GM18873 (cell line): Measurements from ENCODE around the gene OSBPL1A.

Source experiments
- ATAC-seq: cut with Tn5 transposase; IDR thresholded peaks from one replicate; pipeline ENCODE4 v1.9.1; 2021; ENCODE audit warnings: mild to moderate bottlenecking, moderate library complexity, moderate number of reproducible peaks; ENCODE audit not compliant: unreplicated experiment, low FRiP score

Gene OSBPL1A

DNA sequence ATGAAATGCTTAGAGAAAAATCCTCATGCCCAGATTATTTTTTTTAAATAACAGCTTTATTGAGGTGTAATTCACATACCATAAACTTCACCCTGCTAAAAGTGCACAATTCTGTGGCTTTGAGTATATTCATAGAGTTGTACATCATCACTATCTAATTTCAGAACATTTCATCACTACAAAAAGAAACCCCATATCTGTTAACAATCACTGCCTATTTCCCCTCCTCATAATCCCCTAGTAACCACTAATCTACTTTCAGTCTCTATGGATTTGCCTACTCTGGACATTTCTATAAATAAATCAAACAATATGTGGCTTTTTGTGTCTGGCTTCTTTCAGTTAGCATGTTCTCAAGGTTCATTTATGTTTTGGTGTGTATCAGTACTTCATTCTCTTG, 51.4 kb downstream of the OSBPL1A start:
- ATAC-seq = no peak

DNA sequence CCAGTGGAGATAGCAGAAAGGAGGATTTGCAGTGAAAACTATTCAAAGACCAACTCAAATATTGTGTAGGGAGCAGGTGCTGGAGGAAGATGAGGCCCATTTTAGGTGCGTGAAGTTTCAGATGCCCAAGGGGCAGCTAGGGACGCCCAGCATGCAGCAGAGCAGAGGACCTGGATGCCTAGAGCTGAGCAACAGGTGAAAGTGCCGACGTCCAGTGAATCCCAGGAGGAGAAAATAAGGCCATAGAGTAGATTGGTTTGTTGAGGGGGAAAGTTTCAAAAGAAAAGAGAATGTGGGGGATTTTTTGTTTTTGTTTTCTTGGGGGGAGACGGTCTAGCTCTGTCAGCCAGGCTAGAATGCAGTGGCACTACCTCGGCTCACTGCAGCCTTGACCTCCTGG, 53.1 kb downstream of the OSBPL1A start:
- no peak for ATAC-seq

DNA sequence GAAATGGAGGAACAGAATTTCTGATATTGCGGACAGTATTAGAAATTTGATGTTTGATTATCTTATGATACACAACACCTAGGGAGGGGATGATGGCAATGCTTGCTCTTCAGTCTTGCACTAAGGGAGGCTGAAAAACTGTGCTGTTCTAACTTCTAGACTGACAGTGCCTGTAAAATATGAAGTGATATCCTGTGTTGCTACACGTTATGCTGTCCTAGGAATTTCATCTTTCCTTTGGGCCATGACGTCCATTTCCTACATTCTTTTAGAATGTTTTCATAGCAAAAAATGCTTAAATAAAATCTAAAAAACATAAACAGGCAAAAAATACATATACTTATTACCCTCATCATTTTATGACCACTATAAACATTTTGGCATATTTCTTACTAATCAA, 55.3 kb downstream of the OSBPL1A start:
- no peak for ATAC-seq

DNA sequence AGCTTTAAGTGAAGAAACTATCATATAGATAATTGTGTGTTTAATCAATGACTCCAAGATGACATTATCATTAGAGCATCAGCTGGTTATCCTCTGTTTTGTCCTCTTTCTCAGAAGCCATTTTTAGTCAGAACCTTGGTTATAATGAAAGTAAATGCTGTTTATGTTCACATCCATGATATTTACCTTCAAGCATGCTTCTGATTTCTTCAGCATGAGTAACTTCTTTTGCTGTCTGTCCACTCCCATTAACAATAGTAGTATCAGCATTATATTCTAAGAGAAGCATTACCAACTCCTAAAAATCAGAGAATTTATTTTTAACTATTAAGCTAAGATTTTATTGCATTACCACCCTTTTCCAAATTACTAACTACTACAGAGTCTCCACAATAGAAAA, 56.3 kb downstream of the OSBPL1A start:
- ATAC-seq = no peak

DNA sequence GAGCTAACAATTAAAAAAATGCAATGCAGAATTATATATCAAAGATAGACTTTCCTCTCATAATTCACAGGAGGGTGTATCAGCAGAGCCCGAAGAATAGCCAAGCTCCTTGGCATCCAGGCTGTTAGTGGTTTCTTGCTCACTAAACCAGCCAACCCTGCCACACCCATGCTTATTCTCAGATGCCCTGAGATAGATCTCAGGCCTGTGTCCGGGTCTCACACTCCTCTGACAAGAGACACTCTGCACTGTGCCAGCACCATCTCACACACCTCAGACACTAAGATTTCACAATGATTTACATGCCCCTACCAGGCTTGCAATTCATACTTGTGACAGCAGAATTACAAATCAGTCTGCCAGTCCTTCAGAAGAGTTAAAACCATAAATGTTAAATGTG, 64.5 kb downstream of the OSBPL1A start:
- no peak for ATAC-seq

DNA sequence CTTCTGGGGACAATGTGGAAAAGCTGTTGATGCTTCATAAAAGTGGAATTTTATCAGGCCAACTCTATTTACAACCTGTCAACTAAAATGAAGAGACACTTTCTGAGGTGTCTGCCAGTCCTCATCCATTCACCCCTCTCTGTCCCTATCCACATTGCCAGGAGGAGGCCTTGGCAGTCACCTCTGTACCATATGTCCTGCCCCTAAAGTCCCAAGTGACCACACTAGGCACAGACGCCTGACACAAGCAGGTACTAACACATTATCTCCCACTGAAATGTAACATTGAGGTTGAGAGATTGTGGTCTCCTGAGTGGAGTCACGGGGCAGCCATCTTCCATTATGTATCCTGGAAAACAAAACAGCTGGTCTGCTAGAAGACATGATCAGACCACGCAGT, 71.4 kb downstream of the OSBPL1A start:
- no peak for ATAC-seq

DNA sequence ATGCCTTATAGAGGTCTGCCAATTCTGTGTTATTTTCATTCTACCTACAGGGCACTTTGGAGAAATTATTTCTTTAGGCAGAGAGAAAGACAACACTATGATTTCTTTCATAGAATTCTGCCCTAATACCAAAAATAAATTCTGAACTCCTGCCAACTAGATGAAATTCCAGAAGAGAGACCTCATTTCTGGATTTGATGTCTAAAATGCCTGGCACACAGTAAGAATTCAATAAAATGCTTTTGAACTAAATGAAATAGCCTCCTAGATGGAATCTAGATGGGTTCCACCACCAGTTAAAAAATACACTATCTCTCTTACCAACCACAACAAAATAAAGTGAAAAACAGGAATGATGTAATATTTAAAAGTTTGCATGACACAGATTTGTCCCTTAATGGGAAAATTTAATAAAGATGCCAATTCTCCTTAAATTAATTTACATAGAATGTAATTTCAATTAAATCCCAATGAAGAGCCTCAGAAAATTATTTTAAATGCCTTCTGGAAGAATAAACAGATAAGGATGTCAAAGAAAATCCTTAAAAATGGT, 75.0 kb downstream of the OSBPL1A start:
- no peak for ATAC-seq

DNA sequence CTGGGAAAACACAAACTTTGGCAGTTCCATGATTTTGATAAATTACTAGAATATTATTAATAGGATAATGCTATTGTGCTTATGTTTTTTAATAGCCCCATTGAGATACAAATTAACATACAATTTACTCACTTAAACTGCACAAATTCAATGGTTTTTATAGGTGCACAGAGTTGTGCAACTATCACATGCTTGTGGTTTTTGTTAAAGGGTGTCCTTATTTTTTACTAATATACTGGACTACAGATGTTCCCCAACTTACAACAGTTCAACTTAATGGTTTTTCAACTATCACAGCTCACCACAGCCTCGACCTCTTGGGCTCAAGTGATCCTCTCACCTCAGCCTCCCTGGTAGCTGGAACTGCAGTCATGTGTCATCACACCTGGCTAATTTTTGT, 76.6 kb downstream of the OSBPL1A start:
- ATAC-seq = no peak

DNA sequence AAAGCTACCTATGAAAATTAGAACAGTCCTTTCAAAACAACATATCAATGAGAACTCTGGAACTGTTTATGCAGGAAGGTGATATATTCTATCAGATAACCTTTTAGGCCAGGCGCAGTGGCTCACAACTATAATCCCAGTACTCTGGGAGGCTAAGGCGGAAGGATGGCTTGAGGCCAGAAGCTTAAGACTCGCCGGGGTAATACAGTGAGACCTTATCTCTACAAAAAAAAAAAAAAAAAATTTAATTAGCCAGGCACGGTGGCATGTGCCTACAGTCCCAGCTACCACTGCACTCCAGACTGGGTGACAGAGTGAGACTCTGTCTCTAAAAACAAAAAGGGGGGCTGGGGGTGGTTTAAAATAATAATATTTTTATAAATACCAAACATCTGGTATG, 77.9 kb downstream of the OSBPL1A start:
- no peak for ATAC-seq

DNA sequence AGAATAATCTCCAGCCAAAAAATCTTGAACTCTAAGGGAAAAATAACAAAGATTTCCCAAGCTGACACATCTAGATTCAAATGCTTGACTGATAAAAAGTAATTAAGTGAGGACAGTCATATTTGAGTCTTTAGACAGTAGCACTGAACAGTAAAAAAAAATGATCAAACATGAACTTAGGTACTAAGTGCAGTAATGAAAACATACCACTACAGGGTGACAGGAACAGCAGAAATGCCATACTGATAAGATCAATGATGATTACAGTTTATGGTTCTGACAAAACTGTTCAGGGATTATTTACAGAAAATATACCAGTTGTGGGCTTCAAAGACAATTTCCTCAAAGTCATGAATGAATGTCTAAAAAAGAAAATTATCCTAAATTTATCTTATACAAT, 80.3 kb downstream of the OSBPL1A start:
- no peak for ATAC-seq

DNA sequence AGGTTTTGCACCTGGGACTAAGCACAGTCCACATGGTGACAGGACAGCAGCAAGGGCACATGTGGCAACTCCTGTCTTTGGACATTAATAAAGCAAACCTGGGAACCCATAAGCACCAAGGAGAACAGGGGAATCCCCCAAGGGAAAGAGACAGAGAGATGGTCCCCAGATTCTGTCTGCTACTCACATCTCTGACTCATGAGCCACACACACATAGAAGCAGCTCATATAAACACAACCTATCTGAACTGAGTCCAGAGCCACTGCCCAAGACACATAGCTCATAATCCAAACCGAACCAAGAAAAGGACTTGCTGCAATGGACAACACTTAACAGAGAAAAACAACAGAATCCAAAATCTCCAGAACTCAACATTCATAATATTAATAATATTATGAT, 82.5 kb downstream of the OSBPL1A start:
- no peak for ATAC-seq

DNA sequence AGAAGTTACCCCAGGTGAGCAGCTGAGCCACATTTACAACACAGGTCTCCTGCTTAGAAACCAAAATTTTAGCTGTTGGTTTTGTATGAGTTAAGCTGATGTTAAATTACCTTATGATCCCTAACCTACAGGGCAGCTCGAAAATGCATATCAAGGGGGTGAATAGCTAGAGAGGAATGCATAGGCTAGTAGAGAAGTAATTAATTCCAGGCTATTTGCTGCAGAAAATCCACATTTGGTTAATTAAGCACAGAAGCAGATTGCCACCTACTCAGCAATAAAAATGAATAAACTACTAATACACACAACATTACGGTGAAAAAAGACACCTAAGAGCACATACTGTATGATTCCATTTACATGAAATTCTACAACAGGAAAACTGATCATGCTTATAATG, 91.4 kb downstream of the OSBPL1A start:
- no peak for ATAC-seq

DNA sequence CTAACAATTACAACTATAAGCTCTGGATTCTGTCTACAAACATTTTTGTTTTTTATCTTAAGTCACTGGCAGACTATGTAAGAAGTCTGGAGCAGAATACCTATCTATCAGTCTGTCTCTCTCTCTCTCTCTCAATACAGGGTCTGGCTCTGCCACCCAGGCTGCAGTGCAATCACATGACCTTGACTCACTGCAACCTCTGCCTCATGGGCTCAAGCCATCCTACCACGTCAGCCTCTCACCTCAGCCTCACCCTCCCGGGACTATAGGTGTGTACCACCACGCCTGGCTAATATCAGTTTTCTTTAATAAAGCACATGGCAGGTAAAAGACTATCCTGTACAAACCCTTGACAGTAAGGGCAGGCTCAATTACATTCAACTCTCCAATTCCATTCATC, 96.9 kb downstream of the OSBPL1A start:
- no peak for ATAC-seq

DNA sequence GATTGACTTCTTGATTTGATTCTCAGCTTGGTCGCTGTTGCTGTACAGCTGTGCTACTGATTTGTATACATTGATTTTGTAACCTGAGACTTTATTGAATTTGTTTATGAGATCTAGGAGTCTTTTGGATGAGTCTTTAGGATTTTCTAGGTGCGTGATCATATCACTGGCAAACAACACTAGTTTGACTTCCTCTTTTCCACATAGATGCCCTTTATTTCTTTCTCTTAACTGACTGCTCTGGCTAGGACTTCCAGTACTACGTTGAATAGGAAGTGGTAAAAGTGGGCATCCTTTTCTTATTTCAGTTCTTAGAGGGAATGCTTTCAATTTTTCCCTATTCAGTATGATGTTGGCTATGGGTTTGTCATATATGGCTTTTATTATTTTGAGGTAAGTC, 101.3 kb downstream of the OSBPL1A start:
- no peak for ATAC-seq

DNA sequence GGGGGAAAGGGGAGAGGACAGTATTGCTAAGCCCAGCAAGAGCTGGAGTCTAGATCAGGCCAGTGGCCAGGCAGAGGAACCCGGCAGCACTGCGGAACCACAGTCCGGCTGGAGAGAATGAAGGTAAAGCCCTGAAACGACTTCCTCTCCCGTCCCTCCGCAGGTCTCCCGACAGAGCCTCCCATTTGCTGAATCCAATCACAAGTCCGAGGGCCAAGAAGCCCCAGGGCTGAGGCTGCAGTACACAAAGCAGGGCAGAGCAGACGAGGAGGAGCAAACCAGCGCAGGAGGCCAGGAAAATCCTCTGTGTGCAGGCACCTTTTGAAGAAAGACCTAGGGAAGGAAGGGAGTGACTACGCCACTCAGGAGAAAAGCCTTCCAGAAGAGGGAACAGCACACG, 104.4 kb downstream of the OSBPL1A start:
- ATAC-seq = no peak

DNA sequence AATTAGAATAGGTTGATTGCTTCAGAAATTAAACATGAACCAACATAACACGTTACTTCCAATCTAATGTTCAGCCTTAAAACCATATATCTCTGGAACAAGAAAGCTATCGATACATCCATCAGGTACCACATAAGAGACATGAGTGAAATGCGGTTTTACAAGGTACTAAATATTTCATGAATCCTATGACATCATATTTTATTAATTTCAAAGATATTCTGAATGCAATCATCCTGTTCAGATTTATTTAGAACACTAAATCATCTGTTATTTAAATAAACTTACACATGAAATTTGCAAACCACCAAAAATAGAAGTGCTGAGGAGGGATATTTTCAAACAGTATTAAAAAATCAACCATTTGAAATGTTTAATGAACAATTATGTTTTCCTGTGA, 119.0 kb downstream of the OSBPL1A start:
- ATAC-seq = no peak

DNA sequence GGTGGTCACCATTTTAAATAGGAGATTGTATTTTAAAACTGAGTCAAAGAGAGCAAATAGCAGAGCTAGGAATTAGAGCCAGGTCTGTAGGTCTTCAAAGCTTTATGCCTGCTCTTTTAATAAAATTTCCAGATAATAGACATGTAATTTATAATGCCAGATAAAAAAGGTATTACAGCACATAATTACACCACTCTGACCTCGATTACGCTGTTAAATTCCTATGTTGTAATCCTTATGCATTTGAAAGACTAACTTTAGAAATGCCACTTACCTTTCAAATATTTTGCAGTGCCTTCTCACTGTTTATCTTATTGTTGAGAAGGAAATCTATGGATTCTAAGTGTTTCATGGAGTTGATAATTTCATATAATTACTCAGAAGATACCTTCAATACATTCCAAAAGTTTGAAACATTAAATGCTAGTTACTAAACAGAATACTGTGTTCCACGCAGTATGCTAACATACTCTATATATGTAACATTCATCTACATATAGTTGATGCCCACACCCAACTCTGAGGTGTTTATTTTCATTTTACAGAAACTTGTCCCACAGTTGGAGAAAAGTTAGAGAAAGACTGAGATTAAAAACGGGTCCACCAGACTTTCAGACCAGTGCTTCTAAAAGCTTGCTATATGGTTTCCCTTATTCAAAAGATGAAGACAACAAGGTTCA, 120.0 kb downstream of the OSBPL1A start:
- no peak for ATAC-seq

DNA sequence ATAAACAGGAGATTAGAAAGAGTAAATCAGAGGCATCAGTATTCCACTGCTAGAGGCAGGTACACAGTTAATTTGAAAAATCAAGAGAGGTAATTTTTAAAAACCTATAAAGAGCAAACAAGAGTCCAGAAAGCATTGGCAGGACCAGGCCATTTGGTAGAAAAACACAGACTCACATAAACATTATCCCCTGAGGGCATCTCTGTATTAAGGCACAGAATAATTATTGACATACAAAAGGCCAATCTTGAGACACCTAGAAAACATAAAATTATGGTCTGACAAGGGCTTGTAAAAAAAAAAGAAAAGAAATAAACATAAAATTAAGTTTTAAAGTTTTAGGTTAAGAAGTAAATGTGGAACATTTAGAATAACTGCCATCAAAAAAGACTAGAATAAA, 120.6 kb downstream of the OSBPL1A start:
- ATAC-seq = no peak

DNA sequence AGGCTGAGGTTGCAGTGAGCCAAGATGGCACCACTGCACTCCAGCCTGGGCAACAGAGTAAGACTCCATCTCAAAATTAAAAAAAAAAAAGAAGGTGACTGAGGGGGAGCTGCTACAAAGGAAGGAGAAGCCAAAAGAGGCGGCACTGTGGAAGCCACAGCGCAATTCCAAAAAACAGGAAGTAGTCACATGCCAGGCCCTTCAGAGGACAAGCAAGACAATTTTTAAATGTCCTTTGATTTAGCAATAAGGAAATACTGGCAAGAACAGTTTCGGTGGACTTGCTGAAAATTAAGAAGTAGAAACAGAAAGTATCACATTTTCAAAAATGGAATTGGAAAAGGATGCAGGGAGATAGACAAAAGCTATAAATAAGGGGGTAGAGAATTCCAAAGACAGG, 122.8 kb downstream of the OSBPL1A start:
- no peak for ATAC-seq

DNA sequence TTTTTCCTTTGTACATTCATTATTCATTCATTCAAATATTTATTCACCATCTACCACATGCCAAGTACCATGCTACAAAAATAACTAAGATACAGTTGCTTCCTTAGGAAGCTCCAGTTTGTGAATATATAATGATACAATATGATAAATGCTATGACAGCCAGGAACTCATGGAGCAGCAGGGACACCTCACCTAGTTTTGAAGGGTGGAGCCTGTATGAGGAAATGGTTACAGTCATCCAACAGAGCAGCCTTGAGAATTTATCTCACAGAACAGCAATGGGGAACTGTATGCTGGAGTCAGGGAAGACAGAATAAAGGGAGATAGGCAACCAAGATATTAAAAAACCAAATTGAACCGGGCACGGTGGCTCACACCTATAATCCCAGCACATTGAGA, 124.0 kb downstream of the OSBPL1A start:
- no peak for ATAC-seq

DNA sequence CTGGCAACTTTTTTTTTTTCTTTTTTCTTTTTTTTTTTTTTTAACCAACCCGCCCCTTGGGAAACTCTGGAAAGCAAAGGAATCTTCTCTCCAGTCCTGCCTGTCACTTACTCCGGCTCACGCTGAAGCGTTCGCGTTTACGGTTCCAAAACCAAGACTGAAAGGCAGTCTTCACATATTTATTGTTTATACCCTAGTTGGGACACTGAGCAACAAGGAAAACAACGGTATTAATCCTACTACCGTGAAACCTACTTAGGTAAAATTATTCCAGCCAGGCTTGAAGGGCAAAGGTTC, 125.4 kb downstream of the OSBPL1A start:
- no peak for ATAC-seq

DNA sequence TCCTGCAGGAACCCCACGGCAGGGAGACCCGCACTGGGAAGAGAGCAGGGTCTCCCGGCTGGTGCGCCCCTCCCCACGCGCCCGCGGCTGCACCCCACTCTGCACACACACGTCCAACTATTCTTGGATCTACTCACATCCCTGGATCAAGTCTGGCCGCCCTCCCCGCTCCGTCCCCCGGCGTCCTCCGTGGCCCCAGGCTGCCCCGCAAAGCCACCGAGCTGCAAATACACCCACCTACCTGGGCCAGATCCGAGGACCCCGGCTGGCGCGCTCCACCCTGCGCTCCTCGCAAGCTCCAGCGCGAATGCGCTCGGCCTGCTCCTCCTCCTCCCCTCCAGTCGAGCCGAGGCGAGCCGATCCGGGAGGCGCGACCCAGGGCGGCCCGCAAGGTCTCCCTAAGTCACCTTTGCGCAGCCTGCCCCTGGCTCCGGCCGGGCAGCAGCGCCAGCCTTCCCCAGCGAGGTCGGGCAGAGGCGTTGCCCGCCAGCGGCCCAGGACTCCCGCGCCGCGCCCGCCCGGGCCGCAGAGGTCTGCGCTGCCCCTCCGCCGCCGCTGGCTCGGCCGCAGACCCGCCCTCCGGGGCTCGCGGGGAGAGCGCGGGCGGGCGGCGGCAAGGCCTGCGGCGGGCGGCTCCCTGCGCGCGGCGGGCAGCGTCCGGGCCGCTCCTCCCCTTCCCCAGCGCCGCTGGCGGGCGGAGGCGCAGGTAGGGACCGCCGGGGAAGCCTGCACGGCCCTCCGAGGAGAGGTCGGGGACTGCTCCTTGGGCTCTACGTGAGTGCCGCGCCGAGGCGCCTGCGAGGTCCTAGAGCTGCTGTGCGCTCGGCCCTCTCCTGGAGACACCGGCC, 126.0 kb downstream of the OSBPL1A start:
- ATAC-seq = no peak
